NCI-H524 (cell line): ENCODE data around the gene ITFG2.
"Not testable (repeated sequence)": the region's sequence is repeated elsewhere in the genome, so short reads cannot be mapped to it uniquely, and the experiment has no call there.

Source experiments
- DNase-seq, 2 experiments: peaks; one replicate each; lab custom pipeline; 2025; lab: John Stamatoyannopoulos, UW

The ITFG2 gene

DNA sequence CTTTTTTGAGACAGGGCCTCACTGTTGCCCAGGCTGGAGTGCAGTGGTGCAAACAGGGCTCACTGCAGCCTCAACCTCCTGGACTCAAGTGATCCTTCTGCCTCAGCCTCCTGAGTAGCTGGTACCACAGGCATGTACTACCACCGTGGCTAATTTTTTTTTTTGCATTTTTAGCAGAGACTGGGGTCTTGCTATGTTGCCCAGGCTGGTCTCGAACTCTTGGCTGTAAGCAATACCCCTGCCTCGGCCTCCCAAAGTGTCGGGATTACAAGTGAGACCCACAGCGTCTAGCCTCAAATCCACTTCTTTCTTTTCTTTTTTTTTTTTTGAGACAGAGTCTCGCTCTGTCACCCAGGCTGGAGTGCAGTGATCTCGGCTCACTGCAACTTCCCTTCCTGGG is 50.9 kb downstream of the ITFG2 start:
- not testable (repeated sequence) for DNase-seq

DNA sequence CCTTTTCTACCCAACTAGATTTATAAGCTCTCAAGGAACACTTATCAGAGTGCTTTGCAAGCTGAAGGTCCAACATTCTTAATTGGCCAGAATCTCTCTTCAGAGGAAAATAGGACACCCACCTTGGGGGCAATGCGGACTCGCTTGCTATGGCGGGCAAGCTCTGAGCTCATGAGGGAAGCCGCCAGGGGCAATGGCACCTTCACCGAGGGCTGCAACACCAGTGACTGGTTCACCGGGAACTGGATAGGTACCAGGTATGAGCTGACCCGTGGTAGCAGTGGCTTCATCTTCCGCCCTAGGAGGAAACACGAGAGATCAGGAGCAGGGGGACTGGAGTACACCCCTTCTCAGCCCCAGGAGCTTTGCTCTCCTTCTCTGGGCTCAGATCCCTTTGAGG is 51.7 kb downstream of the ITFG2 start:
- no peak for DNase-seq

- not testable (repeated sequence) for DNase-seq
These were observed 56.6 kb downstream of the ITFG2 start for GRCh38 chr12:2868986-2869632.
